ENCODE results near the gene PIGU. TPM values are rescaled to one million over a fixed set of nuclear protein-coding genes. Genes with fewer than 3 reads are reported as not detected.
"Not testable (repeated sequence)": the region's sequence is repeated elsewhere in the genome, so short reads cannot be mapped to it uniquely, and the experiment has no call there.

PIGU gene
- total and polyA plus RNA-seq, 11 donors, result 10.8 to 24.8 (median 16.1) TPM

DNA sequence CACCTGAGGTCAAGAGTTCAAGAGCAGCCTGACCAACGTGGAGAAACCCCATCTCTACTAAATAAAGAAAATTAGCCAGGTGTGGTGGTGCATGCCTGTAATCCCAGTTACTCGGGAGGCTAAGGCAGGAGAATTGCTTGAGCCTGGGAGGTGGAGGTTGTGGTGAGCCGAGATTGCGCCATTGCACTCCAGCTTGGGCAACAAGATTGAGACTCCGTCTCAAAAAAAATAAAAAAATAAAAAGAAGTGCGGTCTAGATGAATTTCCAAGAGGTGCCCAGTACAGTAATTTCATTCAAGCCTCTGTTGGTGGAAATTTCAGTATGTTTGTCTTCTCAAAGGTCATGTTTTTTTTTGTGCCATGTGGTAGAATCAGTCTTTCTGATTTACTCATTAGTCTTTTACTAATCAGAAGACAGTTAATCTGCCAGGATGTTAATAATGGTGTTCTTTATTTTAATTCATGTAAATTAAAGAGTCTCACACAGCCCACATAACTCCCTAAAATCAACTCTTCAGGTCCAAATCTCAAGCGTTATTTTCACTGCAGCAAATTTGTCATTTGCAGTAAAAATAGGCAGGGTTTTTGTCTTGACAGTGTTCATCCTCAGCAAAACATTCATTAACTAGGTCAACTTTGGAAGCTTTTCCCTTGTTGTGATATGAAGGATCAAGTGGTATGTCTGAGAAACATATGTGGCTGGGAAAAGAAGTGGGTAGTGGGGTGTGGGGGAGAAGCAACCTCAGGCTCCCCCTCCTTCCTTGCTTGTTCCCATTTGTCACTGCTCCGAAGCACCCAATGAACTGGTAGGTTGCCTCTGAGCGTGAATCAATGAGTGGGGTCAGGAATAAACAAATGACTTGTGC, 40.6 kb upstream of the PIGU start:
- Histone ChIP-seq H3K27me3 (no peaks in the 10 kb centered on the region), H3K27ac (no peak overlapping the region), H3K4me1 (peaks cover 0 to 24% (median 9%) of the 10 kb centered on the region in 12 donors), H3K4me3 (no peak overlapping the region), H3K36me3 (peaks cover 0 to 79% (median 62%) of the 10 kb centered on the region in 9 donors), H3K9me3 (no peaks in the 10 kb centered on the region)
- intact Hi-C loops (cut with DNase I), result no loop called here
- 85 to 91% (median 88%) methylated on average over 9 of the region's 9 CpGs for WGBS, 4 donors
- DNase-seq, result no peak
- no peak for ATAC-seq
- TF ChIP-seq POLR2A (IDR thresholded peaks at IDR 0.05), result no peak
- TF ChIP-seq, protein P1, sequence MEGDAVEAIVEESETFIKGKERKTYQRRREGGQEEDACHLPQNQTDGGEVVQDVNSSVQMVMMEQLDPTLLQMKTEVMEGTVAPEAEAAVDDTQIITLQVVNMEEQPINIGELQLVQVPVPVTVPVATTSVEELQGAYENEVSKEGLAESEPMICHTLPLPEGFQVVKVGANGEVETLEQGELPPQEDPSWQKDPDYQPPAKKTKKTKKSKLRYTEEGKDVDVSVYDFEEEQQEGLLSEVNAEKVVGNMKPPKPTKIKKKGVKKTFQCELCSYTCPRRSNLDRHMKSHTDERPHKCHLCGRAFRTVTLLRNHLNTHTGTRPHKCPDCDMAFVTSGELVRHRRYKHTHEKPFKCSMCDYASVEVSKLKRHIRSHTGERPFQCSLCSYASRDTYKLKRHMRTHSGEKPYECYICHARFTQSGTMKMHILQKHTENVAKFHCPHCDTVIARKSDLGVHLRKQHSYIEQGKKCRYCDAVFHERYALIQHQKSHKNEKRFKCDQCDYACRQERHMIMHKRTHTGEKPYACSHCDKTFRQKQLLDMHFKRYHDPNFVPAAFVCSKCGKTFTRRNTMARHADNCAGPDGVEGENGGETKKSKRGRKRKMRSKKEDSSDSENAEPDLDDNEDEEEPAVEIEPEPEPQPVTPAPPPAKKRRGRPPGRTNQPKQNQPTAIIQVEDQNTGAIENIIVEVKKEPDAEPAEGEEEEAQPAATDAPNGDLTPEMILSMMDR (IDR thresholded peaks at IDR 0.05), result no peak

DNA sequence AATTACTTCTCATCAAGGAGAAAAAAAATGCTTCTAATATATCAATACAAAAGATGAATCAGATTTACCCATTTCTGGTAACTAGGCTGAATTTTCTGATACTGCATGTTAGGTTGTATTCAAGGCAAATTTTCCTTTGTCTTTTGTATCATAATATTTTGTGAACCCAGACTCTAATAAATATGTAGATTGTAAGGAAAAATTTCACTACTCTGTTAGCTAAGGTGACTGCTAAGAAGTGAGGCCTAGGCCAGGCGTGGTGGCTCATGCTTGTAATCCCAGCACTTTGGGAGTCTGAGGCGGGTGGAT, 40.0 kb upstream of the PIGU start:
- intact Hi-C loops (cut with DNase I), result no loop called here
- ATAC-seq, result no peak
- WGBS, 4 donors, result 96 to 100% (median 99%) methylated on average over 2 of the region's 2 CpGs
- no peak for DNase-seq
- no peak overlapping the region for H3K4me3 ChIP-seq
- peaks cover 0 to 28% (median 10%) of the 10 kb centered on the region in 12 donors for H3K4me1 ChIP-seq
- H3K27ac ChIP-seq, result no peak overlapping the region
- no peaks in the 10 kb centered on the region for H3K27me3 ChIP-seq
- no peak for TF ChIP-seq POLR2A (IDR thresholded peaks at IDR 0.05)
- TF ChIP-seq, protein P1 (IDR thresholded peaks at IDR 0.05), result no peak
- no peaks in the 10 kb centered on the region for H3K9me3 ChIP-seq
- peaks cover 0 to 82% (median 59%) of the 10 kb centered on the region in 9 donors for H3K36me3 ChIP-seq

DNA sequence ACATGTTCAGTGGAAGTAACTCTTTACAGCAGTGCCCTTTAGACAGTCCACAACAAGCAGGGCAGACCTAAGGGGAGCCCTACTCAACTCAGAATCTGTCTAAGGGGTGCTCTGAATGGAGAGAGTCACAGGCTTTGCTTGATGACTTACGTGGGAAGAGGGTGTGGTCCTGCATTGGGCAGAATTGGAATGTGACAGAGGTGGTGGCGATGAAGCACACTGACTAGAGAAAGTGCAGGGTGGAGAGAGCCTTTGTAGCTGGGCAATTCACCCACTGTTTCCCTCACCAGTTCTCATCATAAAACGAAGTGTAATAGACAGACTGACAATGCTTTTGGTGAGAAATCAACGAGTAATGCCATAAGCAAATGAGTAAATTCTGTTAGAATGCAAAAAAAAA, 38.5 kb upstream of the PIGU start:
- DNase-seq (no peak), ATAC-seq (no peak)
- 92 to 97% (median 95%) methylated on average over 4 of the region's 4 CpGs for WGBS, 4 donors
- peaks cover 0 to 35% (median 14%) of the 10 kb centered on the region in 12 donors for H3K4me1 ChIP-seq
- no peak overlapping the region for H3K4me3 ChIP-seq
- no peaks in the 10 kb centered on the region for H3K27me3 ChIP-seq
- H3K36me3 ChIP-seq, result peaks cover 0 to 86% (median 66%) of the 10 kb centered on the region in 9 donors
- H3K27ac ChIP-seq, result no peak overlapping the region
- intact Hi-C loops (cut with DNase I), result no loop called here
- no peaks in the 10 kb centered on the region for H3K9me3 ChIP-seq
- TF ChIP-seq, protein P1 (IDR thresholded peaks at IDR 0.05), result no peak
- TF ChIP-seq POLR2A (IDR thresholded peaks at IDR 0.05), result no peak

DNA sequence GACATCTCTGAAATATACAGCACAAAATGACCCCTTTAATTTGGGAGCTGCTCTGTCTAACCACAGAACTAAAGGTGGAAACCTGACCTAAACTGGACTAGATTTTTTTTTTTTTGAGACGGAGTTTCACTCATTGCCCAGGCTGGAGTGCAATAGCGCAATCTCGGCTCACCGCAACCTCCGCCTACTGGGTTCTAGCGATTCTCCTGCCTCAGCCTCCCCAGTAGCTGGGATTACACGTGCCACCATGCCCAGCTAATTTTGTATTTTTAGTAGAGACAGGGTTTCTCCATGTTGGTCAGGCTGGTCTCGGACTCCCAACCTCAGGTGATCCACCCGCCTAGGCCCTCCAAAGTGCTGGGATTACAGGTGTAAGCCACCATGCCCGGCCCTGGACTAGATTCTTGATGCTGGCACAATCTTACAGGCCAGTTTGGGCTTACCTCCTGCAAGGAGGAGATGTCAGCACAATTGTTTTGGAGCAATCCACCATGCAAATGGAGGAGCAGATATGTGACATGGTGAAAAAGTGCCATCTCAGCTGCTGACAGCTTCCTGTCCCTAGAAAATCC, 37.1 kb upstream of the PIGU start:
- Histone ChIP-seq H3K36me3 (peaks cover 0 to 78% (median 56%) of the 10 kb centered on the region in 9 donors), H3K4me1 (peaks cover 0 to 42% (median 22%) of the 10 kb centered on the region in 12 donors), H3K27ac (peak overlapping the region in 5 of 12 donors; percentile 6 to 60 (median 47))
- 92 to 97% (median 95%) methylated on average over 10 of the region's 10 CpGs for WGBS, 4 donors
- H3K9me3 ChIP-seq; ATAC-seq; DNase-seq; H3K27me3 ChIP-seq; H3K4me3 ChIP-seq; intact Hi-C loops (cut with DNase I): not testable (repeated sequence)

Measured in heart left ventricle (tissue), 16 donors.